GM20000 (cell line): ENCODE data around the gene ANKH.

Source experiments
- DNase-seq: peaks from one replicate; pipeline ENCODE4 v3.0.0; 2012; ENCODE audit warnings: low spot score
- CTCF ChIP-seq: IDR thresholded peaks from 2 replicates; pipeline ENCODE4 v1.5.1; 2012; ENCODE audit warnings: mild to moderate bottlenecking, control low read depth; ENCODE audit errors: extremely low read depth, missing control alignments

ANKH gene

DNA sequence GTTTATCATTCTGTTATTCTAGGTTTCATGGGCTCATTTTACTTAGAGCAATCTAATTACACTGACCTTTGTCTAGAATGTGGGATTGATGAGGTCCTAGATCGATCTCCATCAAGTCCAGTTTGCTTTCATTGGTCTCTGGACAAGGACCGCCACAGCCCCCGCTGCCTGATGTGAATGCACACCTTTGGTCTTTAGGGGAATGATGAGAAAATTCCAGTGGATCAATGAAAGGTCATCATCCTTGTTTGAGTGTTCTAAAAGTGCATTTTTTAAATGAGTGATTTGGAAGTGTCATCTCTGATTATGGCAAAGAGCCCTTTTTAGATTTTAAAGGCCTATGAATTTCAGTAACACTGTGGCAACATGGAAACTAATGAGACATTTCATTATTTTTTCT lies 2.2 kb upstream of the ANKH start:
- no peak for DNase-seq
- TF ChIP-seq CTCF: no peak

DNA sequence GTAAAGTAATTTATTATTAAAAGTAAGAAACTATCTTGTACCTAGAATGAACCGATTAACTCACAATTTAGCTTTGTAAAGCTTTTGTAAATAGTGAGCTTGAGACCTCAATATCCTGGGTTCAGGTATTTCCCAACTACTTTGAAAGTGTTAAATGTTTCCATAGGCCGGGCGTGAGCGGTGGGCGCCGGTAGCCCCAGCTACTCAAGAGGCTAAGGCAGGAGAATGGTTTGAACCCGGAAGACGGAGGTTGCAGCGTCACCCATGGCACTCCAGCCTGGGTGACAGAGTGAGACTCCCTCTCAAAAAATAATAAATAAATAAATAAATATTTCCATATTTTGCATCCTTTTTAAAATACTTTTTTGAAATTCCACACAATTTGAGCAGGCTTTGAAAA lies 1.5 kb upstream of the ANKH start:
- no peak for DNase-seq
- TF ChIP-seq CTCF: no peak

DNA sequence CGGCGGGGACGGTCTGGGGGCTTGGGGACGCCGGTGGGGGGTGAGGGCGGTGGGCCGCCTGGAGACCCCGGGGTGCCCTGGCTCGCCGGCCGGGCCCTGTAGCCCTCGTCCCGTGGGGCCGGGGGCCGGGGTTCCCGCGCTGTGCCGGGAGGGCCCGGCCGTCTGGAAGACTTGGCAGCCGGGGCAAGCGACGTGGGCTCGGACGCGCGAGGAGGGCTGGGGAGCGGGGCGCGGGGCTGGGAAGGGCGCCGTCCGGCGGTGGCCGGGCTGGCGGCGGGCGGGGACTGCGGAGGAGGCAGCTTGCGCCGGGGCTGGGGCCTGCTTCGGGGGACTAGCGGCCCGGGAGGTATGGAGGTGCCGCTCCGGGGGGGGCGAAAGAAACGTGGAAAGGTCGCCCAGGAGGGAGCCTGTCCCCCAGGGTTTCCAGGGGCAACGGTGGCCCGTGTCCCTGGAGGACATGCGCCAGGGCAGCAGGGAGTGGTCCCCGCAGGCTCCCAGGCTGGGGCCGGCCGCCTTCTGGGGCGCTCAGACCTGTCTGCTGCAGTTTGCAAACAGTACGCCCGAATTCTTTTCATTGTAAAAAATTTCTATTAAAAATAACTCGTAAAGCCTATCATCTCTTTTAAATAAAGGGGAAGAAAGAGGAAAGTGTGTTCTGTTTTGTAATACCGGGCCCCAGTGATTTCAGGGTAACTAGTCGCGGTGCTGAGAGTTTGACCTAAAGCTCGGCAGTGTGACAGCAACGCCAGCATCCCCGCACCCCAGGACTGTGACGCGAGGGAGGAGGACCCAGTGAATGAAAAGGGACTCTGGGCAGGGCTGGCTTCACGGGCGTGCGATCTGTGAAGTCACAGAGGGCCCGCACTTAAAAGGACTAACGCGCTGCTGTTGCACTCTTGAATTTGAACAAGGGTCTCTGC lies 752 bp upstream of the ANKH start:
- no peak for TF ChIP-seq CTCF
- DNase-seq: peak; percentile 61

- TF ChIP-seq CTCF: no peak
- no peak for DNase-seq
Observed at GRCh38 chr5:14870337-14871213, 1.0 kb downstream of the ANKH start.

GRCh38 chr5:14869668-14870164 lies 1.9 kb downstream of the ANKH start:
- DNase-seq: no peak
- TF ChIP-seq CTCF: no peak

DNA sequence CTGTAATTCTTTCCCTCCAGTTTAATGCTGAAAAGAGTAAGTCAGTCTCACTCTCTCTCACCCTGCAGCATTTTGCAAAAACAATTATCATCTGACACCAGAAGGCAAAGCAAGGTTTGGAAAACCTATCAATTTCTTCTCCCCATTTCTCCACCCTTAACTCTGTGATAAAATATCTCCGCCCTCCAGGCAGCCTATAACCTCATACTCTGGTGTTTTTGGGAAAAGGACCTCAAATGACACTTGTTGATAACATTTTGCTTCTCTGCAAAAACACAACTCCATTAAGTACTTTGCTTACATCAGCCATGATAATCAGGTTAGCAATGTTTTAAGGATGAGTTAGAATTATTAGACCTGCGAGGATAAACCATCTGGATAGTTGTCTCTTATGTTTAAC lies 2.3 kb downstream of the ANKH start:
- no peak for DNase-seq
- no peak for TF ChIP-seq CTCF

GRCh38 chr5:14868771-14869170 lies 2.8 kb downstream of the ANKH start:
- no peak for TF ChIP-seq CTCF
- no peak for DNase-seq
